22Rv1 (cell line): ENCODE results near the gene HEXA.

ENCODE experiments used
- H3K27ac ChIP-seq: fragments of 450-650 bp; 2 replicates; pipeline ENCODE4 v1.5.1; 2017
- CTCF ChIP-seq: fragments of 450-650 bp; IDR thresholded peaks from 2 replicates; pipeline ENCODE4 v1.5.1; 2017; ENCODE audit warnings: mild to moderate bottlenecking
- ZFX ChIP-seq: fragments of 450-650 bp; IDR thresholded peaks from 2 replicates; pipeline ENCODE4 v1.6.1; 2017; ENCODE audit warnings: antibody characterized with exemption, borderline replicate concordance

HEXA gene

DNA sequence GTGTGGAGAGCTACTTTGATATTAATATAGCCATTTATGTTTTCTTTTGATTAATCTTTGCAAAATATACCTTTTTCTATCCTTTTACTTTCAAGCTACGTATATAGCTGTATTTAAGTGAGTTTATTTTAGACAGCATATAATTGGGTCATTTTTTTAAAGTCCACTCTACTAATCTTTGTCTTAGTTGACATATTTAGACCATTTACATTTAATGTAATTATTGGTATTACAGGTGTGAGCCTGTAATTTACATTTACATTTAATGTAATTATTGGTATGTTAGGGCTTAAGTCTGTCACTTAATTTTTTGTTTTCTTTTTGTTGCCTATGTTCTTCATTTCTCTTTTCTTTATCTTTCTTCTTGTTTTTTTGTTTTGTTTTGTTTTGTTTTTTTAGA is 52.1 kb downstream of the HEXA start:
- TF ChIP-seq ZFX = no peak
- TF ChIP-seq CTCF = no peak

GRCh38 chr15:72319985-72320671 is 55.7 kb downstream of the HEXA start, which contains the start of gene CELF6:
Gene CELF6, minus strand, starts transcription at chr15:72320157. Its CDS starts 283 bp downstream, at chr15:72319874.
- peak within 1 kb of the TSS; percentile 49 for H3K27ac ChIP-seq

More for the DNA sequence above, 52.1 kb downstream of the HEXA start:
- no peak overlapping the region for H3K27ac ChIP-seq

DNA sequence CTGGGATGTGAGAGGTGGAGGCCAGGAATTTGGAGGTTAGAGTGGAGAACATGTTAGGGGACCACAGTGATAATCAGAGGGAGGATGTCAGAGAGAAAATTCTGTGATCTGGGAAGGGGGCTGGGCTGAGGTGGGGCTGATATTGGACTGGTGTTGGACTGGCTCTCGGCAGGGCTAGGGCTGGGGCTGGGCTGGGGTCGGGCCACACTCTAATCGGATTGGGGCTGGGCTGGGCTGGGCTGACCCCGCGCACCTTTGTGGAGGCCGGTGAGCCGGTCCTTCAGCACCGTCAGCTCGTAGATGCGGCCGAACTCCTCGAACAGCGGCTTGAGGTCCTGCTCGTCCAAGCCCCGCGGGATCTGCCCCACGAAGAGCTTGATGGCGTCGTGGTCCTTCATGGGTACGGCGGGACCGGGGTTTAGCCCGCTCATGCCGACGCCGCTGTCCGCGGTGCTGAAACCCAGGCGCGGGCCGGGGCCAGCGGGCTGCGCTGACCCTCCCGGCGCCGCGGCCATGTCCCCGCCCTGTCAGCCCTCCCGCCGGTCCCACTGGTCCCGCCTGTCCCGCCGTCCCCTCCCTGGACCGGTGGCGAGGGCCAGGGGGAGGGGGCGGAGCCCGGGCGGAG is 56.3 kb downstream of the HEXA start:
- no peak for TF ChIP-seq ZFX
- no peak for TF ChIP-seq CTCF
- peak overlapping the region; percentile 49 for H3K27ac ChIP-seq

More at GRCh38 chr15:72319985-72320671, 55.7 kb downstream of the HEXA start, which contains the start of gene CELF6:
- TF ChIP-seq ZFX = no peak
- TF ChIP-seq CTCF = no peak

DNA sequence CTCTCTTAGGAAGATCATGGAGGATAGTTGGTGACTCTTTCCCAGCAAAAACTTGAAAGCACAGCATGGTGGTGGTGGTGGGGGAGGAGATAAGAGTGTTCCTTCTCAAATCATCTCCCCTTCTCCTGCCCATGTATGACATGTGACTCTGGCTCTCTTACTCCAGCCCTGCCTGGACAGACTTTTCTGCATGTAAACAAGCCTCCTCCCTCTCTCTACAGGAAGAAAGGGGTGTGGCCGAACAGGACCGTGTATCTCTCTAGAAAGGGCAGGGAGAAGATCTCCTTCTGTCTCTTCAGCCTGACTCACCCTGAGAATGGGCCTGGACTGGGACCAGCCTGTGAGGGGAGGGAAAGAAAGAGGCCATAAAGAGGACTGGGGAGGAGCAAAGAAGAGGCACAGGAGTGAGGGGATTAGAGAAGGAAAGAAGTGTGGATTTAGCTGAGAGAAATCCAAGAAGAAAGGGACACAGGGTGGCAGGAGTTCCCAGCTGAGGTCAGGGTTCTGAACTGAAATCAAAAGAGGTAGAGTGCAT is 57.3 kb downstream of the HEXA start:
- TF ChIP-seq CTCF (no peak), ZFX (no peak)
- H3K27ac ChIP-seq = peak overlapping the region; percentile 49

- no peak for TF ChIP-seq ZFX
- TF ChIP-seq CTCF = no peak
- no peak overlapping the region for H3K27ac ChIP-seq
These were observed 60.0 kb downstream of the HEXA start for GRCh38 chr15:72315706-72316370.

- H3K27ac ChIP-seq = no peak overlapping the region
- no peak for TF ChIP-seq ZFX
- TF ChIP-seq CTCF = no peak
These were observed 61.9 kb downstream of the HEXA start for GRCh38 chr15:72313881-72314280.
